Measurements from ENCODE around the gene TMEM151B. TPM values are rescaled to one million over a fixed set of nuclear protein-coding genes. Genes with fewer than 3 reads are reported as not detected.

The TMEM151B gene
- total and polyA plus RNA-seq, 9 of the 15 experiments (the other 6 are each of a cell fraction or from before 2014, with no cell fraction given) = not detected

- TF ChIP-seq KDM5B (IDR thresholded peaks at IDR 0.05; ENCODE audit: insufficient replicate concordance, low read depth, low read length) (peak; percentile 22), ZNF696 (CRISPR knock-in tag; conservative IDR thresholded peaks at IDR 0.05) (no peak)
Observed at GRCh38 chr6:44254191-44255104, 15.8 kb upstream of the TMEM151B start (continued).

GRCh38 chr6:44255105-44255808 lies 15.0 kb upstream of the TMEM151B start:
- Histone ChIP-seq H4K20me1 (replicated peaks; ENCODE audit: control insufficient read depth, insufficient read depth, low read length) (peaks cover 60% of the 10 kb centered on the region), H3K4me2 (ENCODE audit: insufficient read depth, low read length) (peak overlapping the region; percentile 89), H3K9me3 (replicated peaks; ENCODE audit: control insufficient read depth, insufficient read depth, low read depth, low read length) (no peaks in the 10 kb centered on the region), H3K79me2 (ENCODE audit: control insufficient read depth, insufficient read depth, low read length) (peaks cover 45% of the 10 kb centered on the region), H3K27ac (ENCODE audit: extremely low read depth, low read depth, low read length) (peak overlapping the region; percentile 93; the same call in 2 of the 3 replicates), H3K27me3 (ENCODE audit: control insufficient read depth in 2 of 2, insufficient read depth in 2 of 2, low read length in 2 of 2) (no peaks in the 10 kb centered on the region), H2AFZ (ENCODE audit: low read depth, low read length) (no peak overlapping the region), H3K36me3 (ENCODE audit: control insufficient read depth, insufficient read depth, low read length) (peaks cover 81% of the 10 kb centered on the region), H3K9ac (ENCODE audit: insufficient read depth in 1 of 2, low read depth in 2 of 2, low read length in 2 of 2) (peak overlapping the region in 1 of 2 experiments; percentile 76; a peak in 2 of 4 replicates), H3K4me3 (0 out of 2 replicates have a peak overlapping the region, but pooled peaks have one; percentile 81), H3K4me1 (replicated peaks in 1 of 2; ENCODE audit: control insufficient read depth in 2 of 2, insufficient read depth in 2 of 2, low read length in 2 of 2) (peaks cover 41% of the 10 kb centered on the region in 2 experiments; a peak in 4 of 5 replicates), H3K9me1 (ENCODE audit: control insufficient read depth, insufficient read depth, low read length) (peaks cover 24% of the 10 kb centered on the region)
- BruUV-seq (replicated peaks) = no TSS peak
- ATAC-seq (peak; percentile 8), FAIRE-seq (no peak), DNase-seq (ENCODE audit: extremely low read depth in 1 of 4, low spot score in 3 of 4) (peak in 2 of 4 experiments; percentile 51 to 66)
- ChIA-PET CTCF (ENCODE audit: low intra/inter-chr PET ratio) (no interaction called here), POLR2A (interaction anchor here (0.5 to 3.2 kb wide), 24 partner anchors 9 to 702 kb away, joined by 3 to 144 read pairs (median 4); partner anchors contain the start of genes HSP90AB1 and SLC29A1)
- intact Hi-C loops (cut with micrococcal nuclease) (no loop called here), in situ Hi-C loops (cut with MboI) (no loop called here)
- WGBS (ENCODE audit: insufficient coverage, low coverage, missing lambda C conversion rate) = 29% methylated on average over 16 of the region's 16 CpGs
- TF ChIP-seq POLR2B (IDR thresholded peaks at IDR 0.05; ENCODE audit: low read depth, partially characterized antibody) (peak; percentile 15), FOXA3 (CRISPR knock-in tag; conservative IDR thresholded peaks at IDR 0.05 in 1 of 2, IDR thresholded peaks at IDR 0.05 in 1 of 2) (0 out of 4 replicates have a peak, but pooled peaks of 1 of the 2 experiments have one; percentile 63), NFIC (IDR thresholded peaks at IDR 0.05) (peak; percentile 60), MLLT1 (IDR thresholded peaks at IDR 0.05) (no peak), PHTF2 (CRISPR knock-in tag; IDR thresholded peaks at IDR 0.05) (0 out of 2 replicates have a peak, but pooled peaks have one; percentile 31), SNRNP70 (optimal IDR thresholded peaks at IDR 0.05; ENCODE audit: low read depth, low read length) (peak; percentile 75), KLF6 (CRISPR knock-in tag; IDR thresholded peaks at IDR 0.05; ENCODE audit: borderline replicate concordance) (no peak), ETV6 (IDR thresholded peaks at IDR 0.05; ENCODE audit: borderline replicate concordance in 1 of 2, low read depth in 2 of 2, low read length in 1 of 2) (no peak), ETV6 (CRISPR knock-in tag; IDR thresholded peaks at IDR 0.05; ENCODE audit: borderline replicate concordance) (peak; percentile 7; the same call in 1 of the 2 replicates), SP1 (CRISPR knock-in tag; IDR thresholded peaks at IDR 0.05) (peak; percentile 45)
- TF ChIP-seq, protein P1, sequence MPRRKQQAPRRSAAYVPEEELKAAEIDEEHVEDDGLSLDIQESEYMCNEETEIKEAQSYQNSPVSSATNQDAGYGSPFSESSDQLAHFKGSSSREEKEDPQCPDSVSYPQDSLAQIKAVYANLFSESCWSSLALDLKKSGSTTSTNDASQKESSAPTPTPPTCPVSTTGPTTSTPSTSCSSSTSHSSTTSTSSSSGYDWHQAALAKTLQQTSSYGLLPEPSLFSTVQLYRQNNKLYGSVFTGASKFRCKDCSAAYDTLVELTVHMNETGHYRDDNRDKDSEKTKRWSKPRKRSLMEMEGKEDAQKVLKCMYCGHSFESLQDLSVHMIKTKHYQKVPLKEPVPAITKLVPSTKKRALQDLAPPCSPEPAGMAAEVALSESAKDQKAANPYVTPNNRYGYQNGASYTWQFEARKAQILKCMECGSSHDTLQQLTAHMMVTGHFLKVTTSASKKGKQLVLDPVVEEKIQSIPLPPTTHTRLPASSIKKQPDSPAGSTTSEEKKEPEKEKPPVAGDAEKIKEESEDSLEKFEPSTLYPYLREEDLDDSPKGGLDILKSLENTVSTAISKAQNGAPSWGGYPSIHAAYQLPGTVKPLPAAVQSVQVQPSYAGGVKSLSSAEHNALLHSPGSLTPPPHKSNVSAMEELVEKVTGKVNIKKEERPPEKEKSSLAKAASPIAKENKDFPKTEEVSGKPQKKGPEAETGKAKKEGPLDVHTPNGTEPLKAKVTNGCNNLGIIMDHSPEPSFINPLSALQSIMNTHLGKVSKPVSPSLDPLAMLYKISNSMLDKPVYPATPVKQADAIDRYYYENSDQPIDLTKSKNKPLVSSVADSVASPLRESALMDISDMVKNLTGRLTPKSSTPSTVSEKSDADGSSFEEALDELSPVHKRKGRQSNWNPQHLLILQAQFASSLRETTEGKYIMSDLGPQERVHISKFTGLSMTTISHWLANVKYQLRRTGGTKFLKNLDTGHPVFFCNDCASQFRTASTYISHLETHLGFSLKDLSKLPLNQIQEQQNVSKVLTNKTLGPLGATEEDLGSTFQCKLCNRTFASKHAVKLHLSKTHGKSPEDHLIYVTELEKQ (CRISPR knock-in tag; IDR thresholded peaks at IDR 0.05) = no peak

Data from K562 (cell line).